Measurements from ENCODE around the gene RNF217.

RNF217 gene

DNA sequence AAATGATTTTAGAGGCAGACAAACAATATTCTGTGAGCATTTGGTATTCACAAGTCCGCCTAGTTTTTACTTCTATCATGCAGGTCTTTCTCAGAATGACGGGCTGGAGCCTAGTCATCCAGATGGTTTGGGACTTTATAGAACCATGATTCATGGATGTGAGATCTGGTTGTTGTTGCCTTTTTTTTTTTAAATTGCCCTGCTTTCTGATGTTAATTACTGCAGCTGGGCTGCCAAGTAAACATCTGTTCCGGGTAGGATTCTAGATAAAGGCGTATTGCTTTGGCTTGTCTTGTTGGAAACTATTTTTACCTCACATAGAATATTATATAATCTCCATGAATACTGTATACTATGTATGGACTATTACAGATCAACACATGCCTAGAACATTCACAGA is 58.1 kb downstream of the RNF217 start:
- Histone ChIP-seq H3K27me3 (ENCODE audit: insufficient read depth, low read length) (no peaks in the 10 kb centered on the region), H3K36me3 (ENCODE audit: control insufficient read depth in 1 of 2, insufficient read depth in 2 of 2, low read length in 2 of 2) (peaks cover 0 to 6% of the 10 kb centered on the region in 2 experiments), H2BK5ac (ENCODE audit: low read depth, low read length, poor library complexity) (no peak overlapping the region), H3K4me2 (ENCODE audit: low read length) (no peak overlapping the region), H4K91ac (ENCODE audit: low read depth, low read length) (no peak overlapping the region), H3K23ac (ENCODE audit: low read length) (no peak overlapping the region), H3K14ac (ENCODE audit: low read length) (no peak overlapping the region), H3K9ac (ENCODE audit: low read length) (no peak overlapping the region), H3K27ac (ENCODE audit: low read depth, low read length) (no peak overlapping the region), H3K4ac (ENCODE audit: low read depth, low read length) (peak overlapping the region; percentile 42), H3K79me2 (ENCODE audit: control insufficient read depth, insufficient read depth, low read length, poor library complexity) (no peaks in the 10 kb centered on the region), H3K18ac (ENCODE audit: low read length) (no peak overlapping the region), H3K4me1 (ENCODE audit: control insufficient read depth in 1 of 2, insufficient read depth in 2 of 2, low read length in 2 of 2) (peaks cover 2 to 4% of the 10 kb centered on the region in 2 experiments), H2BK120ac (ENCODE audit: insufficient read depth, low read length, poor library complexity) (no peak overlapping the region), H2AK5ac (ENCODE audit: low read length) (no peak overlapping the region), H3K9me3 (ENCODE audit: insufficient read depth, low read depth, low read length) (no peaks in the 10 kb centered on the region), H2BK12ac (ENCODE audit: low read length) (no peak overlapping the region), H4K8ac (ENCODE audit: low read depth, low read length) (no peak overlapping the region), H3K4me3 (ENCODE audit: low read depth, low read length) (no peak overlapping the region), H2AFZ (ENCODE audit: insufficient read depth, low read length, poor library complexity) (no peak overlapping the region), H4K12ac (ENCODE audit: low read depth, low read length) (no peak overlapping the region), H3K79me1 (ENCODE audit: low read length) (no peaks in the 10 kb centered on the region)
- no CpG with 5 or more reads among the region's 4 CpGs for WGBS (ENCODE audit: extremely low coverage, insufficient coverage, insufficient read length)
- DNase-seq = no peak

- no peak overlapping the region for H4K91ac ChIP-seq (ENCODE audit: low read depth, low read length)
- 100% methylated on average over 1 of the region's 1 CpG for WGBS (ENCODE audit: extremely low coverage, insufficient coverage, insufficient read length)
Observed at GRCh38 chr6:125022391-125022989, 60.3 kb downstream of the RNF217 start.

DNA sequence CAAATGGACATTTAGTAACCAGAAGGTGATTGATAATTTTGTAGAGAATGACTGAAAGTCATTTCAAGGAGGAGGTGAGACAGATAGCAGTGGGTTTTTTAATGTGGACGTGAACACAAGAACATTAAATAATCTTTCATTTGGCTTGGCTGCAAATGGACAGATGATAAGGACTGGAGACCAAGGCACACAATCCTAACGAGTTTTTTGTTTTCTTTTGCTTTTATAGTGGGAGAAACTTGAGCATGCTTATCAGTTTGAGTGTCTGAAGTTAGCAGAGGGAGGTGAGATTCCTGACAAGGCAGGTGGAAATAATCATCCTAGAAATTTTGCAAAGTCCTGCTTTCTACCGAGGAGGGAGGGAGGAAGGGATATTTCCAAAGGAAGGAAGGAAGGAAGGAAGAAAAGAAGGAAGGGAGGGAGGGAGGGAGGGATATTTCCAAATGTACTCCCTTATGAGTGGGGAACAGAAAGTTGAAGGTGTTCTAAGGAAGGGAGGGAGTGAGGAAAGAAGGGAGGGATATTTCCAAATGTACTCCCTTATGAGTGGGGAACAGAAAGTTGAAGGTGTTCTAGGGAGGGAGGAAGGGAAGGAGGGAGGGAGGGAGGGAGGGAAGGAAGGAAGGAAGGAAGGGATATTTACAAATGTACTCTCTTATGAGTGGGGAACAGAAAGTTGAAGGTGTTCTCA is 63.1 kb downstream of the RNF217 start:
- no peak overlapping the region for H3K9ac ChIP-seq (ENCODE audit: low read length)
- no peak overlapping the region for H2BK120ac ChIP-seq (ENCODE audit: insufficient read depth, low read length, poor library complexity)
- H3K9me3 ChIP-seq (ENCODE audit: insufficient read depth, low read depth, low read length) = no peaks in the 10 kb centered on the region
- no peak overlapping the region for H2AFZ ChIP-seq (ENCODE audit: insufficient read depth, low read length, poor library complexity)
- no peak overlapping the region for H2BK12ac ChIP-seq (ENCODE audit: low read length)
- no peak overlapping the region for H4K12ac ChIP-seq (ENCODE audit: low read depth, low read length)
- H2AK5ac ChIP-seq (ENCODE audit: low read length) = no peak overlapping the region
- H3K4me1 ChIP-seq (ENCODE audit: control insufficient read depth in 1 of 2, insufficient read depth in 2 of 2, low read length in 2 of 2) = peaks cover 2 to 4% of the 10 kb centered on the region in 2 experiments
- H2BK5ac ChIP-seq (ENCODE audit: low read depth, low read length, poor library complexity) = no peak overlapping the region
- no peak overlapping the region for H3K23ac ChIP-seq (ENCODE audit: low read length)
- DNase-seq = no peak
- H3K27ac ChIP-seq (ENCODE audit: low read depth, low read length) = no peak overlapping the region
- no peak overlapping the region for H4K91ac ChIP-seq (ENCODE audit: low read depth, low read length)
- no peak overlapping the region for H3K4ac ChIP-seq (ENCODE audit: low read depth, low read length)
- H4K8ac ChIP-seq (ENCODE audit: low read depth, low read length) = no peak overlapping the region
- H3K14ac ChIP-seq (ENCODE audit: low read length) = no peak overlapping the region
- no peak overlapping the region for H3K4me3 ChIP-seq (ENCODE audit: low read depth, low read length)
- H3K4me2 ChIP-seq (ENCODE audit: low read length) = no peak overlapping the region
- no peaks in the 10 kb centered on the region for H3K79me1 ChIP-seq (ENCODE audit: low read length)
- H3K79me2 ChIP-seq (ENCODE audit: control insufficient read depth, insufficient read depth, low read length, poor library complexity) = no peaks in the 10 kb centered on the region
- peaks cover 0 to 3% of the 10 kb centered on the region in 2 experiments for H3K36me3 ChIP-seq (ENCODE audit: control insufficient read depth in 1 of 2, insufficient read depth in 2 of 2, low read length in 2 of 2)
- WGBS (ENCODE audit: extremely low coverage, insufficient coverage, insufficient read length) = no CpG with 5 or more reads among the region's 3 CpGs
- H3K18ac ChIP-seq (ENCODE audit: low read length) = no peak overlapping the region
- H3K27me3 ChIP-seq (ENCODE audit: insufficient read depth, low read length) = no peaks in the 10 kb centered on the region

More at GRCh38 chr6:125022391-125022989, 60.3 kb downstream of the RNF217 start:
- Histone ChIP-seq H3K4me3 (ENCODE audit: low read depth, low read length) (no peak overlapping the region), H3K14ac (ENCODE audit: low read length) (no peak overlapping the region), H3K79me1 (ENCODE audit: low read length) (no peaks in the 10 kb centered on the region), H2AK5ac (ENCODE audit: low read length) (no peak overlapping the region), H3K79me2 (ENCODE audit: control insufficient read depth, insufficient read depth, low read length, poor library complexity) (no peaks in the 10 kb centered on the region), H3K4ac (ENCODE audit: low read depth, low read length) (no peak overlapping the region), H3K27me3 (ENCODE audit: insufficient read depth, low read length) (no peaks in the 10 kb centered on the region), H2AFZ (ENCODE audit: insufficient read depth, low read length, poor library complexity) (no peak overlapping the region), H4K12ac (ENCODE audit: low read depth, low read length) (no peak overlapping the region), H4K8ac (ENCODE audit: low read depth, low read length) (no peak overlapping the region), H2BK120ac (ENCODE audit: insufficient read depth, low read length, poor library complexity) (no peak overlapping the region), H3K9me3 (ENCODE audit: insufficient read depth, low read depth, low read length) (no peaks in the 10 kb centered on the region), H2BK5ac (ENCODE audit: low read depth, low read length, poor library complexity) (no peak overlapping the region), H3K36me3 (ENCODE audit: control insufficient read depth in 1 of 2, insufficient read depth in 2 of 2, low read length in 2 of 2) (peaks cover 0 to 6% of the 10 kb centered on the region in 2 experiments), H3K27ac (ENCODE audit: low read depth, low read length) (no peak overlapping the region), H3K4me2 (ENCODE audit: low read length) (no peak overlapping the region), H2BK12ac (ENCODE audit: low read length) (no peak overlapping the region), H3K4me1 (ENCODE audit: control insufficient read depth in 1 of 2, insufficient read depth in 2 of 2, low read length in 2 of 2) (peaks cover 2 to 4% of the 10 kb centered on the region in 2 experiments), H3K18ac (ENCODE audit: low read length) (no peak overlapping the region), H3K23ac (ENCODE audit: low read length) (no peak overlapping the region), H3K9ac (ENCODE audit: low read length) (no peak overlapping the region)
- DNase-seq = no peak

- Histone ChIP-seq H3K27ac (ENCODE audit: low read depth, low read length) (no peak overlapping the region), H4K12ac (ENCODE audit: low read depth, low read length) (no peak overlapping the region), H4K91ac (ENCODE audit: low read depth, low read length) (no peak overlapping the region), H3K9me3 (ENCODE audit: insufficient read depth, low read depth, low read length) (peaks cover 2% of the 10 kb centered on the region), H3K9ac (ENCODE audit: low read length) (no peak overlapping the region), H4K8ac (ENCODE audit: low read depth, low read length) (no peak overlapping the region), H3K79me1 (ENCODE audit: low read length) (no peaks in the 10 kb centered on the region), H2BK12ac (ENCODE audit: low read length) (no peak overlapping the region), H2AFZ (ENCODE audit: insufficient read depth, low read length, poor library complexity) (no peak overlapping the region), H2BK5ac (ENCODE audit: low read depth, low read length, poor library complexity) (no peak overlapping the region), H2BK120ac (ENCODE audit: insufficient read depth, low read length, poor library complexity) (no peak overlapping the region), H3K23ac (ENCODE audit: low read length) (no peak overlapping the region), H3K4me2 (ENCODE audit: low read length) (no peak overlapping the region), H3K14ac (ENCODE audit: low read length) (no peak overlapping the region), H3K79me2 (ENCODE audit: control insufficient read depth, insufficient read depth, low read length, poor library complexity) (no peaks in the 10 kb centered on the region), H2AK5ac (ENCODE audit: low read length) (no peak overlapping the region), H3K27me3 (ENCODE audit: insufficient read depth, low read length) (no peaks in the 10 kb centered on the region), H3K4me1 (ENCODE audit: control insufficient read depth in 1 of 2, insufficient read depth in 2 of 2, low read length in 2 of 2) (no peaks in the 10 kb centered on the region), H3K36me3 (ENCODE audit: control insufficient read depth in 1 of 2, insufficient read depth in 2 of 2, low read length in 2 of 2) (peaks cover 0 to 7% of the 10 kb centered on the region in 2 experiments), H3K4me3 (ENCODE audit: low read depth, low read length) (no peak overlapping the region), H3K18ac (ENCODE audit: low read length) (no peak overlapping the region), H3K4ac (ENCODE audit: low read depth, low read length) (no peak overlapping the region)
- WGBS (ENCODE audit: extremely low coverage, insufficient coverage, insufficient read length) = no CpG with 5 or more reads among the region's 3 CpGs
- DNase-seq = no peak
Observed at GRCh38 chr6:125027287-125027686, 65.0 kb downstream of the RNF217 start.
